Upper lobe of right lung (tissue), 1 donor: ENCODE results near the gene OR52B6. TPM values are rescaled to one million over a fixed set of nuclear protein-coding genes. Genes with fewer than 3 reads are reported as not detected.

ENCODE experiments used
- ATAC-seq: fragments of 200-7000 bp; cut with Tn5 transposase; one replicate; pipeline ENCODE4 v1.9.1; 2020; ENCODE audit warnings: mild to moderate bottlenecking, moderate library complexity
- DNase-seq: peaks from one replicate; pipeline ENCODE4 v3.0.0-alpha.2; 2020
- H3K27ac ChIP-seq: fragments of 200-600 bp; one replicate; pipeline ENCODE4 v1.8.0; 2022
- H3K27me3 ChIP-seq: fragments of 200-600 bp; one replicate; pipeline ENCODE4 v1.8.0; 2022; ENCODE audit warnings: mild to moderate bottlenecking
- H3K36me3 ChIP-seq: fragments of 200-600 bp; one replicate; pipeline ENCODE4 v1.8.0; 2022
- H3K4me1 ChIP-seq: fragments of 200-600 bp; one replicate; pipeline ENCODE4 v1.8.0; 2022
- H3K4me3 ChIP-seq: fragments of 200-600 bp; one replicate; pipeline ENCODE4 v1.8.0; 2022; ENCODE audit warnings: mild to moderate bottlenecking
- H3K9me3 ChIP-seq: fragments of 200-600 bp; one replicate; pipeline ENCODE4 v1.8.0; 2022
- intact Hi-C: fragments of 100-400 bp; cut with DNase I; formaldehyde crosslinking; loops from one replicate; pipeline ENCODE4 v1.11.0; 2022
- long read RNA-seq: library from polyadenylated mRNA; unstranded; transcript quantifications from one replicate; pipeline ENCODE4 v2.0.0, GENCODE V29; 2021
- total RNA-seq: library from RNA; stranded (reverse); fragmentation: NEBNext Ultra II Directional; extraction: Animal tissue kit (Norgen Biotek cat#: 25700); gene quantifications from one replicate; pipeline ENCODE4 v1.2.1, GENCODE V29; 2021
- TF ChIP-seq, protein P1 (sequence below): fragments of 200-600 bp; IDR thresholded peaks from one replicate; pipeline ENCODE4 v1.8.0; 2022; ENCODE audit warnings: antibody characterized with exemption
- donor health status: DM: no; HTN: yes; CAD: no; lungs with severe emphysema.

Gene OR52B6, protein sequence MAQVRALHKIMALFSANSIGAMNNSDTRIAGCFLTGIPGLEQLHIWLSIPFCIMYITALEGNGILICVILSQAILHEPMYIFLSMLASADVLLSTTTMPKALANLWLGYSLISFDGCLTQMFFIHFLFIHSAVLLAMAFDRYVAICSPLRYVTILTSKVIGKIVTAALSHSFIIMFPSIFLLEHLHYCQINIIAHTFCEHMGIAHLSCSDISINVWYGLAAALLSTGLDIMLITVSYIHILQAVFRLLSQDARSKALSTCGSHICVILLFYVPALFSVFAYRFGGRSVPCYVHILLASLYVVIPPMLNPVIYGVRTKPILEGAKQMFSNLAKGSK
- not detected for total RNA-seq
- long read RNA-seq: 0 reads

GRCh38 chr11:5580577-5580976 is at the start of gene OR52B6:
Gene OR52B6, plus strand, starts transcription at chr11:5580877. Its CDS starts 0 bp downstream, at chr11:5580877.
- no peak for DNase-seq
- Histone ChIP-seq H3K4me1 (no peaks in the 10 kb centered on the region), H3K4me3 (no peak within 1 kb of the TSS), H3K27me3 (no peaks in the 10 kb centered on the region), H3K27ac (no peak within 1 kb of the TSS), H3K36me3 (no peaks in the 10 kb centered on the region), H3K9me3 (no peaks in the 10 kb centered on the region)
- ATAC-seq: no peak
- intact Hi-C loops: no loop called here
- TF ChIP-seq, protein P1, sequence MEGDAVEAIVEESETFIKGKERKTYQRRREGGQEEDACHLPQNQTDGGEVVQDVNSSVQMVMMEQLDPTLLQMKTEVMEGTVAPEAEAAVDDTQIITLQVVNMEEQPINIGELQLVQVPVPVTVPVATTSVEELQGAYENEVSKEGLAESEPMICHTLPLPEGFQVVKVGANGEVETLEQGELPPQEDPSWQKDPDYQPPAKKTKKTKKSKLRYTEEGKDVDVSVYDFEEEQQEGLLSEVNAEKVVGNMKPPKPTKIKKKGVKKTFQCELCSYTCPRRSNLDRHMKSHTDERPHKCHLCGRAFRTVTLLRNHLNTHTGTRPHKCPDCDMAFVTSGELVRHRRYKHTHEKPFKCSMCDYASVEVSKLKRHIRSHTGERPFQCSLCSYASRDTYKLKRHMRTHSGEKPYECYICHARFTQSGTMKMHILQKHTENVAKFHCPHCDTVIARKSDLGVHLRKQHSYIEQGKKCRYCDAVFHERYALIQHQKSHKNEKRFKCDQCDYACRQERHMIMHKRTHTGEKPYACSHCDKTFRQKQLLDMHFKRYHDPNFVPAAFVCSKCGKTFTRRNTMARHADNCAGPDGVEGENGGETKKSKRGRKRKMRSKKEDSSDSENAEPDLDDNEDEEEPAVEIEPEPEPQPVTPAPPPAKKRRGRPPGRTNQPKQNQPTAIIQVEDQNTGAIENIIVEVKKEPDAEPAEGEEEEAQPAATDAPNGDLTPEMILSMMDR: no peak

- Histone ChIP-seq H3K36me3 (no peaks in the 10 kb centered on the region), H3K9me3 (no peaks in the 10 kb centered on the region), H3K27ac (no peak overlapping the region), H3K4me3 (no peak overlapping the region), H3K4me1 (no peaks in the 10 kb centered on the region), H3K27me3 (no peaks in the 10 kb centered on the region)
- no peak for DNase-seq
- TF ChIP-seq, protein P1: no peak
- no peak for ATAC-seq
- intact Hi-C loops: no loop called here
These were observed 49.4 kb upstream of the OR52B6 start for GRCh38 chr11:5531053-5531831.

GRCh38 chr11:5534046-5534445 is 46.6 kb upstream of the OR52B6 start:
- no peak for DNase-seq
- no peak overlapping the region for H3K4me3 ChIP-seq
- ATAC-seq: no peak
- H3K27ac ChIP-seq: no peak overlapping the region
- no peaks in the 10 kb centered on the region for H3K36me3 ChIP-seq
- no peaks in the 10 kb centered on the region for H3K4me1 ChIP-seq
- H3K9me3 ChIP-seq: no peaks in the 10 kb centered on the region
- intact Hi-C loops: no loop called here
- TF ChIP-seq, protein P1: no peak
- H3K27me3 ChIP-seq: no peaks in the 10 kb centered on the region

GRCh38 chr11:5536482-5536881 is 44.2 kb upstream of the OR52B6 start:
- TF ChIP-seq, protein P1: no peak

DNA sequence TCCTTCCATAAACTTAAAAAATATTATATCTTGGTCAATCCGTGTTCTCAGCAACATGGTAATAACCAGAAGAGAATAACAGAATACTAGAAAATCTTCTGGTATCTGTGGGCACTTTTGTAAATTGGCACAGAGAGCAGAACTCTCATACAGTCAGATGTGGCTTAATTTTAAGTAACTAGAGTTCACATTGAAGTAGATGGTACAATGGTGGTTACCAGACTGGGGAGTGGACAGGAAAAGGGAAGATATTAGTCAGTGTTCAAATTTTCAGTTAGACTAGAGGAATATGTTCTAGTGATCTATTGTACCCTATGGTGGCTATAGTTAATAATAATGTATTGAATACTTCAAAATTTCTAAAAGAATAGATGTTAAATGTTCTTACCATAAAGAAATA is 39.2 kb upstream of the OR52B6 start:
- intact Hi-C loops: no loop called here
- no peak for ATAC-seq
- Histone ChIP-seq H3K4me3 (no peak overlapping the region), H3K36me3 (no peaks in the 10 kb centered on the region), H3K9me3 (no peaks in the 10 kb centered on the region), H3K27me3 (no peaks in the 10 kb centered on the region), H3K27ac (no peak overlapping the region), H3K4me1 (no peaks in the 10 kb centered on the region)
- no peak for DNase-seq
- TF ChIP-seq, protein P1: no peak

More at GRCh38 chr11:5536482-5536881, 44.2 kb upstream of the OR52B6 start:
- ATAC-seq (no peak), DNase-seq (no peak)
- Histone ChIP-seq H3K4me1 (no peaks in the 10 kb centered on the region), H3K36me3 (no peaks in the 10 kb centered on the region), H3K4me3 (no peak overlapping the region), H3K9me3 (no peaks in the 10 kb centered on the region), H3K27ac (no peak overlapping the region), H3K27me3 (no peaks in the 10 kb centered on the region)
- intact Hi-C loops: no loop called here
